ENCODE data around the gene KPNB1. TPM values are rescaled to one million over a fixed set of nuclear protein-coding genes. Genes with fewer than 3 reads are reported as not detected.

KPNB1 gene
- total and polyA plus RNA-seq, 12 donors: 41.5 to 352 (median 214) TPM

DNA sequence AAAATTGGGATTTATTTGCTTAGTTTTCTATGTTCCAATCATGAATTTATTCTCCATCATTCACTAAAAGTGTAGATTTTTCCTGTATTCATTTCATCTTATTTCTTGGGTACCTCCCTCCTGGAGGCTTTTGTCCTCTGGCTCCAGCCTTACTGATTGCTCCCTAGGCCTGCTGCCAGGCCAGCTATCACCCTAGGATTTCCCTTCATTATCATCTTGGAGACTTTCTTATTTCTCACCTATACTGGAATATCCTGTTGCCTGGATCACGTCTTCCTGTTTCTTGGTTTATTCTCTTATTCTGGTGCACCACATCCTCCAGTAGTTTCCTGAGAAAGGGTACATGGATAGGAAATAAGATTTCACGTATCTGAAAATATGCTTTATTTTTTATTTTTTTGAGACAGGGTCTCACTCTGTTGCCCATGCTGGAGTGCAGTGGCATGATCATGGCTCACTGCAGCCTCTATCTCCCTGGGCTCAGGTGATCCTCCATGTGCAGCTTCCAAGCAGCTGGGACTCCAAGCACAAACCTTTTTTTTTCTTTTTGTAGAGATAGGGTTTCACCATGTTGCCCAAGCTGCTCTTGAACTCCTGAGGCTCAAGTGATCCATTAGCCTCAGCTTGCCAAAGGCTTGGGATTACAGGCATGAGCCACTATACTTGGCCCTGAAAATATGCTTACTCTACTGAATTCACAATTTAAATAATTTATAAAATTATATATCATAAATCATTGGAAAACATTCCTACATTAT lies 13.3 kb upstream of the KPNB1 start:
- Histone ChIP-seq H3K27me3 (no peaks in the 10 kb centered on the region), H3K4me3 (no peak overlapping the region), H3K36me3 (replicated peaks in 1 of 2) (no peaks in the 10 kb centered on the region), H3K27ac (no peak overlapping the region), H3K9me3 (replicated peaks in 1 of 3) (no peaks in the 10 kb centered on the region), H3K4me1 (replicated peaks in 1 of 2) (no peaks in the 10 kb centered on the region)
- TF ChIP-seq POLR2A (IDR thresholded peaks at IDR 0.05): no peak
- TF ChIP-seq, protein P1, sequence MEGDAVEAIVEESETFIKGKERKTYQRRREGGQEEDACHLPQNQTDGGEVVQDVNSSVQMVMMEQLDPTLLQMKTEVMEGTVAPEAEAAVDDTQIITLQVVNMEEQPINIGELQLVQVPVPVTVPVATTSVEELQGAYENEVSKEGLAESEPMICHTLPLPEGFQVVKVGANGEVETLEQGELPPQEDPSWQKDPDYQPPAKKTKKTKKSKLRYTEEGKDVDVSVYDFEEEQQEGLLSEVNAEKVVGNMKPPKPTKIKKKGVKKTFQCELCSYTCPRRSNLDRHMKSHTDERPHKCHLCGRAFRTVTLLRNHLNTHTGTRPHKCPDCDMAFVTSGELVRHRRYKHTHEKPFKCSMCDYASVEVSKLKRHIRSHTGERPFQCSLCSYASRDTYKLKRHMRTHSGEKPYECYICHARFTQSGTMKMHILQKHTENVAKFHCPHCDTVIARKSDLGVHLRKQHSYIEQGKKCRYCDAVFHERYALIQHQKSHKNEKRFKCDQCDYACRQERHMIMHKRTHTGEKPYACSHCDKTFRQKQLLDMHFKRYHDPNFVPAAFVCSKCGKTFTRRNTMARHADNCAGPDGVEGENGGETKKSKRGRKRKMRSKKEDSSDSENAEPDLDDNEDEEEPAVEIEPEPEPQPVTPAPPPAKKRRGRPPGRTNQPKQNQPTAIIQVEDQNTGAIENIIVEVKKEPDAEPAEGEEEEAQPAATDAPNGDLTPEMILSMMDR (IDR thresholded peaks at IDR 0.05): no peak
- 70 to 85% (median 75%) methylated on average over 2 of the region's 2 CpGs for WGBS, 4 donors
- DNase-seq: no peak
- intact Hi-C loops (cut with DNase I): no loop called here

DNA sequence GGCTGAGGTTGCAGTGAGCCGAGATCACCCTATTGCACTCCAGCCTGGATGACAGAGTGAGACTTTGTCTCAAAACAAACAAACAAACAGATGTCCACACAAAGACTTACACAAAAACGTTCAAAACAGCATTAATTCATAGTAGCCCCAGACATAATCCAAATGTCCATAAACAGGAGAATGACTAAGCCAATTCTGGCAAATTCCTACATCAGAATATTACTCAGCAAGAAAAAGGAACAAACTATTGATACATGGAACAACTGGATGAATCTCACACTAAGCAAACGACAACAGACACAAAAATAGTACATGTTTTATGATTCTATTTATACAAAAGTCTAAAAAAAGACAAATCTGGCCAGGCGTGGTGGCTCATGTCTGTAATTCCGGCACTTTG lies 10.8 kb upstream of the KPNB1 start:
- no peak for DNase-seq
- intact Hi-C loops (cut with DNase I): no loop called here
- no peak for TF ChIP-seq POLR2A (IDR thresholded peaks at IDR 0.05)
- TF ChIP-seq, protein P1 (IDR thresholded peaks at IDR 0.05): no peak
- Histone ChIP-seq H3K4me1 (replicated peaks in 1 of 2) (no peaks in the 10 kb centered on the region), H3K4me3 (no peak overlapping the region), H3K27me3 (no peaks in the 10 kb centered on the region), H3K9me3 (replicated peaks in 1 of 3) (no peaks in the 10 kb centered on the region), H3K36me3 (replicated peaks in 1 of 2) (no peaks in the 10 kb centered on the region), H3K27ac (no peak overlapping the region)
- 74 to 85% (median 80%) methylated on average over 5 of the region's 5 CpGs for WGBS, 4 donors

DNA sequence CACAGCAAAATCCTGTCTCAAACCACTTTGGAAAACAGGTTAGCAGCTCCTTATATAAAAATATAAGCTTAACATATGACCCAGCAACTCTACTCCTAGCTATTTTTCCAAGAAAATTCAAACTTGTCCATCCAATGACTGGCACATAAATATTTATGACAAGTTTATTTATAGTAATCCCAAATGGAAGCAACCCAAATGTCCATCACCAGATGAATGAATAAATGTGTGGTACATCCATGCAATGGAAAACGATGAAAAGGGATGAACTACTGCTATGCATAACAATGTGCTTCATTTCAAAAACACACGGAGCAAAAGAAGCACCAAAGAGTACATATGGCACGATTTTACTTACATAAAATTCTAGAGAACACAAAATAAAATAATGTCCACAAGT lies 9.6 kb upstream of the KPNB1 start:
- 80 to 91% (median 89%) methylated on average over 3 of the region's 3 CpGs for WGBS, 4 donors
- intact Hi-C loops (cut with DNase I): no loop called here
- Histone ChIP-seq H3K4me3 (no peak overlapping the region), H3K36me3 (replicated peaks in 1 of 2) (no peaks in the 10 kb centered on the region), H3K9me3 (replicated peaks in 1 of 3) (no peaks in the 10 kb centered on the region), H3K4me1 (replicated peaks in 1 of 2) (no peaks in the 10 kb centered on the region), H3K27me3 (no peaks in the 10 kb centered on the region), H3K27ac (no peak overlapping the region)
- no peak for DNase-seq
- no peak for TF ChIP-seq POLR2A (IDR thresholded peaks at IDR 0.05)
- TF ChIP-seq, protein P1 (IDR thresholded peaks at IDR 0.05): no peak

DNA sequence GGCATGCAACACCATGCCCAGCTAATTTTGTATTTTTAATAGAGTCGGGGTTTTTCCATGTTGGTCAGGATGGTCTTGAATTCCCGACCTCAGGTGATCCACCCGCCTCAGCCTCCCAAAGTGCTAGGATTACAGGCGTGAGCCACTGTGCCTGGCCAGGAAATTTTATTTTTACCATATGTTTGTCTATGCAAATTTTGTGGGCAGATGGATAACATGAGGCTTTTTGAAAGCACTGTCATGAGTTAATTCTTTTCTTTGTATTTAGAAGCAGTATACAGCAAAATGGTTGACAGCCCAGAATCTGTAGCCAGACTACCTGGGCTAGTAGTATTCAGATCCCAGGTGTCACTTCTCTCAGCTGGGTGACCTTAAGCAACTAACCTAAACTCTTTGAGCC lies 8.5 kb upstream of the KPNB1 start:
- H3K36me3 ChIP-seq (replicated peaks in 1 of 2): no peaks in the 10 kb centered on the region
- TF ChIP-seq, protein P1 (IDR thresholded peaks at IDR 0.05): no peak
- TF ChIP-seq POLR2A (IDR thresholded peaks at IDR 0.05): no peak
- H3K27me3 ChIP-seq: no peaks in the 10 kb centered on the region
- no peak overlapping the region for H3K27ac ChIP-seq
- no peaks in the 10 kb centered on the region for H3K4me1 ChIP-seq (replicated peaks in 1 of 2)
- intact Hi-C loops (cut with DNase I): no loop called here
- no peak for DNase-seq
- 90 to 98% (median 93%) methylated on average over 4 of the region's 4 CpGs for whole genome bisulfite sequencing, 4 donors
- H3K4me3 ChIP-seq: no peak overlapping the region
- H3K9me3 ChIP-seq (replicated peaks in 1 of 3): no peaks in the 10 kb centered on the region
